Mesendoderm (in vitro differentiated cells): ENCODE data around the gene MT1G.
A peak's percentile ranks its signal among the peaks of the same experiment; 100 is the strongest.

Source experiments
- DNase-seq: peaks from one replicate; pipeline ENCODE4 v3.0.0; 2013
- H2AK5ac ChIP-seq: 2 replicates; pipeline ENCODE4 v1.6.1; 2013; ENCODE audit warnings: low read length, inconsistent platforms
- H2BK120ac ChIP-seq: 2 replicates; pipeline ENCODE4 v1.6.1; 2013; ENCODE audit warnings: low read depth, mild to moderate bottlenecking, low read length, moderate library complexity, mixed read lengths
- H2BK15ac ChIP-seq: replicated peaks from 2 replicates; pipeline ENCODE4 v1.6.1; 2013; ENCODE audit warnings: low read depth, mild to moderate bottlenecking, moderate library complexity
- H2BK5ac ChIP-seq: 2 replicates; pipeline ENCODE4 v1.6.1; 2013; ENCODE audit warnings: low read length, inconsistent platforms
- H3K18ac ChIP-seq: 2 replicates; pipeline ENCODE4 v1.6.1; 2013; ENCODE audit warnings: mild to moderate bottlenecking, low read length, mixed read lengths
- H3K23ac ChIP-seq: one replicate; pipeline ENCODE4 v1.6.1; 2013; ENCODE audit warnings: low read length
- H3K27ac ChIP-seq: 2 replicates; pipeline ENCODE4 v1.5.1; 2013; ENCODE audit warnings: low read depth, mild to moderate bottlenecking, inconsistent platforms, low read length, moderate library complexity
- H3K27me3 ChIP-seq: 2 replicates; pipeline ENCODE4 v1.6.1; 2013; ENCODE audit warnings: low read length, control low read depth, mild to moderate bottlenecking, inconsistent platforms; ENCODE audit not compliant: insufficient read depth, poor library complexity
- H3K36me3 ChIP-seq: 2 replicates; pipeline ENCODE4 v1.6.1; 2013; ENCODE audit warnings: low read length, inconsistent platforms; ENCODE audit not compliant: control insufficient read depth, insufficient read depth
- H3K4ac ChIP-seq: one replicate; pipeline ENCODE4 v1.6.1; 2013; ENCODE audit warnings: low read depth, mild to moderate bottlenecking, low read length, moderate library complexity
- H3K4me1 ChIP-seq: 2 replicates; pipeline ENCODE4 v1.6.1; 2013; ENCODE audit warnings: low read depth, low read length, inconsistent platforms; ENCODE audit not compliant: control insufficient read depth
- H3K4me2 ChIP-seq: 2 replicates; pipeline ENCODE4 v1.6.1; 2013; ENCODE audit warnings: low read length
- H3K4me3 ChIP-seq: 2 replicates; pipeline ENCODE4 v1.5.1; 2013; ENCODE audit warnings: mild to moderate bottlenecking, low read length
- H3K56ac ChIP-seq: one replicate; pipeline ENCODE4 v1.6.1; 2013; ENCODE audit warnings: low read length
- H3K79me1 ChIP-seq: 2 replicates; pipeline ENCODE4 v1.6.1; 2013; ENCODE audit warnings: low read length, inconsistent platforms
- H3K79me2 ChIP-seq: 2 replicates; pipeline ENCODE4 v1.6.1; 2013; ENCODE audit warnings: mild to moderate bottlenecking, low read length; ENCODE audit not compliant: control insufficient read depth, insufficient read depth
- H3K9ac ChIP-seq: 2 replicates; pipeline ENCODE4 v1.6.1; 2013; ENCODE audit warnings: low read length, inconsistent platforms
- H4K5ac ChIP-seq: one replicate; pipeline ENCODE4 v1.6.1; 2013; ENCODE audit warnings: low read length
- H4K8ac ChIP-seq: one replicate; pipeline ENCODE4 v1.6.1; 2013; ENCODE audit warnings: low read depth, mild to moderate bottlenecking, control low read depth, low read length, moderate library complexity
- WGBS: extraction: QIAGEN DNeasy Blood & Tissue Kit; methylation state at CpG from one replicate; pipeline ENCODE4 v1.1.7; 2013; ENCODE audit warnings: low lambda C conversion rate, missing lambda C conversion rate; ENCODE audit not compliant: insufficient coverage; ENCODE audit errors: extremely low coverage; 5-methylcytosine and 5-hydroxymethylcytosine counted together

Gene MT1G

DNA sequence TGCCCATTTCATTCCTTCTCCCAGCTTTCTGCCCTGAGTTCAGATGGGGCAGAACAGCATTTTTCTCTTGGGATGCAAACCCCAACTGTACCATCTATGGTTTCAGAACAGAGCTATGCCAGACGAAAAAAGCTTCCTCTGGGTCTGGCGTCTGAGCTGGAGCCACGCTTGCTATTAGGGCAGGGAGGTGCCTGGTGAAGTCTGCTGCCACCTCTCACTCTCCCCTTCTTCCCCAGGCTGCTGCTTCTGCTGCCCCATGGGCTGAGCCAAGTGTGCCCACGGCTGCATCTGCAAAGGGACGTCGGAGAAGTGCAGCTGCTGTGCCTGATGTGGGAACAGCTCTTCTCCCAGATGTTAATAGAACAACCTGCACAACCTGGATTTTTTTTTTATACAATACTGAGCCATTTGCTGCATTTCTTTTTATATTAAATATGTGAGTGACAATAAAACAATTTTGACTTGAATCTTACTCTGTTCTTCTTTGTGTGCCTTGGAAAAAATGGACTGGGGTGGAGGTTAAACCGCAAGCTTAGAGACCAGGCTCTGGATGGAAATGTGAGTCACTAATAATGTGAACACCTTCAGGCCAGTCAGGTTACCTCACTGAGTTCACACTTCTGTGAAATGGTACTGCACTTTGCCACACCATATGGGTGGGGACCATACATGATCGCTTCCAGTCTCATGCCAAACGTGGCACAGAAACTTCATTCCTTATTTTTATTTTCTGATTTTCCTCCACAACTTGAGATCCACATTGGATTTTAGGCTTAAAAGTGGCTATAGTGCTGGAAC, 31.1 kb downstream of the MT1G start:
- H3K18ac ChIP-seq: no peak overlapping the region
- no peaks in the 10 kb centered on the region for H3K79me1 ChIP-seq
- no peaks in the 10 kb centered on the region for H3K4me1 ChIP-seq
- no peak overlapping the region for H3K9ac ChIP-seq
- no peaks in the 10 kb centered on the region for H3K79me2 ChIP-seq
- H2BK15ac ChIP-seq: no peak overlapping the region
- no peak overlapping the region for H3K23ac ChIP-seq
- no peak overlapping the region for H2AK5ac ChIP-seq
- no peak overlapping the region for H3K4ac ChIP-seq
- peaks cover 90% of the 10 kb centered on the region for H3K27me3 ChIP-seq
- H3K4me2 ChIP-seq: no peak overlapping the region
- no CpG with 5 or more reads among the region's 9 CpGs for WGBS
- no peak overlapping the region for H3K56ac ChIP-seq
- no peak overlapping the region for H4K5ac ChIP-seq
- H3K4me3 ChIP-seq: no peak overlapping the region
- no peak overlapping the region for H4K8ac ChIP-seq
- no peak overlapping the region for H2BK5ac ChIP-seq
- no peak overlapping the region for H3K27ac ChIP-seq
- no peaks in the 10 kb centered on the region for H3K36me3 ChIP-seq
- no peak overlapping the region for H2BK120ac ChIP-seq
- no peak for DNase-seq

DNA sequence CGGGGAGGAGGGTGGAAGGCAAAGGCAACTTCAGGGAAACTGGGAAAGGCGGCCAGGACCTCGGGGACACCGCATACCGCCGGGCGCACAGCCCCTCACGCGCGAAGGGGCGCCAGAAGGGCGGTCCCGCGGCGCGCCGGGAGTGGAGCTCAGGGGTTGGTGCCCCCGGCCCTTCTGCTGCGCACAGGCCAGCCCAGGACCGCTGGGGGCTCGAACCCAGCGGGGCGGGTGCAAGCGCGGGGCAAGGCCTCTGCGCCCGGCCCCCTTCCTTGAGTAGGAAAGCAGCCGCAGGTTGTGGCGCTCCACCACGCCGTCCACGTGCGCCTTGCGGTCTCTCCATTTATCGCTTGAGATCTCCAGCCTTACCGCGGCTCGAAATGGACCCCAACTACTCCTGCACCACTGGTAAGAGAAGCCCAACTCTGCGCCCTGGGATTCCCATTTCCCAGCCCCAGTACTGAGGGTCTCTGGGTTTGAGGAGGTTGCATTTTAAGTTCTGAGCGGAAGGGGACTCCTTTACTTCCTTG, 32.4 kb downstream of the MT1G start:
- H3K79me1 ChIP-seq: no peaks in the 10 kb centered on the region
- no peak overlapping the region for H2BK15ac ChIP-seq
- no peak overlapping the region for H3K27ac ChIP-seq
- H4K8ac ChIP-seq: no peak overlapping the region
- H3K4me1 ChIP-seq: no peaks in the 10 kb centered on the region
- H3K56ac ChIP-seq: peak overlapping the region; percentile 7
- H3K79me2 ChIP-seq: no peaks in the 10 kb centered on the region
- H3K27me3 ChIP-seq: peaks cover 92% of the 10 kb centered on the region
- H3K18ac ChIP-seq: no peak overlapping the region
- H3K4ac ChIP-seq: no peak overlapping the region
- H2BK120ac ChIP-seq: no peak overlapping the region
- no peak overlapping the region for H3K4me2 ChIP-seq
- no peak overlapping the region for H2BK5ac ChIP-seq
- DNase-seq: no peak
- no peak overlapping the region for H3K9ac ChIP-seq
- H3K23ac ChIP-seq: no peak overlapping the region
- H3K4me3 ChIP-seq: no peak overlapping the region
- no peak overlapping the region for H4K5ac ChIP-seq
- no peaks in the 10 kb centered on the region for H3K36me3 ChIP-seq
- no peak overlapping the region for H2AK5ac ChIP-seq
- no CpG with 5 or more reads among the region's 40 CpGs for WGBS

DNA sequence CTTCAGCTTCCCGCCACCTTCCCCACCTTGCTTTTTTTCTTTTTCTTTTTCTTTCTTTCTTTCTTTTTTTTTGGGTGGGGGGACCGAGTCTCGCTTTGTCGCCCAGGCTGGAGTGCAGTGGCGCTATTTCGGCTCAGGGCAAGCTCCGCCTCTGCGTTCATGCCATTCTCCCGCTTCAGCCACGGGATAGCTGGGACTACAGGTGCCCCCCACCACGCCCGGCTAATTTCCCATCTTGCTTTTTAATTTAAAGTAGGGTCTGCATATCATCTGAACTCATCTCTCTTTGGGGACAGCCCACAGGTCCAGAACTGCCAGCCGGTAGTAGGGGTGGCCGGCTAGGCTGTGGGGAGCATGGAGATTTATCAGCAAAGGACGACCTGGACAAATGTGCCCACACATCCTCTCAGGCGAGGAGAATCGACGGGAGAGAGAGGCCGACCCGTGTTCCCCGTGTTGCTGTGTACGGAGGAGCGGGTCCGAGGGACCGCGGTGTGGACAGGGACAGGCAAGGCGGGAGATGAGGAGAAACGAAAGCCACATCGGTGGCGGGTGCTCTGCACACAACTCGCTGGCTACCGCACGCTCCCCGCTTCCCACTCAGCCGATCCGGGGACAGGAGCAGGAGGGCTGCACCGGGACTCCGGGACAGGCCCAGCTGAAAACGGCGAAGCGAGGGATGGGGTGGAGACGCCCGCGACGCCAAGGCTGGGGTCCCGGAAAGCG, 33.0 kb downstream of the MT1G start:
- peak overlapping the region; percentile 7 for H3K56ac ChIP-seq
- no peak overlapping the region for H3K27ac ChIP-seq
- no peaks in the 10 kb centered on the region for H3K36me3 ChIP-seq
- no peak overlapping the region for H2BK120ac ChIP-seq
- no peak overlapping the region for H3K18ac ChIP-seq
- H4K8ac ChIP-seq: no peak overlapping the region
- no peak overlapping the region for H2AK5ac ChIP-seq
- no CpG with 5 or more reads among the region's 47 CpGs for WGBS
- H3K79me1 ChIP-seq: no peaks in the 10 kb centered on the region
- no peak for DNase-seq
- H2BK5ac ChIP-seq: no peak overlapping the region
- H3K4me3 ChIP-seq: no peak overlapping the region
- no peak overlapping the region for H4K5ac ChIP-seq
- H3K79me2 ChIP-seq: no peaks in the 10 kb centered on the region
- H3K4ac ChIP-seq: no peak overlapping the region
- H2BK15ac ChIP-seq: no peak overlapping the region
- H3K27me3 ChIP-seq: peaks cover 92% of the 10 kb centered on the region
- no peak overlapping the region for H3K9ac ChIP-seq
- H3K23ac ChIP-seq: no peak overlapping the region
- H3K4me1 ChIP-seq: no peaks in the 10 kb centered on the region
- H3K4me2 ChIP-seq: no peak overlapping the region

DNA sequence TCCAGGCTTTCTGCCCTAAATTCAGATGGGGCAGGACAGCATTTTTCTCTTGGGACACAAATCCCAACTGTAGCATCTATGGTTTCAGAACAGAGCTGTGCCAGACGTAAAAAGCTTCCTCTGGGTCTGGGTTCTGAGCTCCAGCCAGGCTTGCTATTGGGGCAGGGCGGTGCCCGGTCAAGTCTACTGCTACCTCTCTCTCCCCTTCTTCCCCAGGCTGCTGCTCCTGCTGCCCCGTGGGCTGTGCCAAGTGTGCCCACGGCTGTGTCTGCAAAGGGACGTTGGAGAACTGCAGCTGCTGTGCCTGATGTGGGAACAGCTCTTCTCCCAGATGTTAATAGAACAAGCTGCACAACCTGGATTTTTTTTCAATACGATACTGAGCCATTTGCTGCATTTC, 34.3 kb downstream of the MT1G start:
- H3K79me1 ChIP-seq: no peaks in the 10 kb centered on the region
- H3K4me3 ChIP-seq: no peak overlapping the region
- no peaks in the 10 kb centered on the region for H3K79me2 ChIP-seq
- DNase-seq: no peak
- peaks cover 92% of the 10 kb centered on the region for H3K27me3 ChIP-seq
- no peak overlapping the region for H4K8ac ChIP-seq
- no peaks in the 10 kb centered on the region for H3K36me3 ChIP-seq
- H3K23ac ChIP-seq: no peak overlapping the region
- H2BK5ac ChIP-seq: no peak overlapping the region
- H2BK15ac ChIP-seq: no peak overlapping the region
- no peak overlapping the region for H3K4me2 ChIP-seq
- no peak overlapping the region for H4K5ac ChIP-seq
- no peak overlapping the region for H2BK120ac ChIP-seq
- WGBS: no CpG with 5 or more reads among the region's 7 CpGs
- no peak overlapping the region for H3K4ac ChIP-seq
- H3K4me1 ChIP-seq: no peaks in the 10 kb centered on the region
- H2AK5ac ChIP-seq: no peak overlapping the region
- no peak overlapping the region for H3K27ac ChIP-seq
- no peak overlapping the region for H3K9ac ChIP-seq
- H3K18ac ChIP-seq: no peak overlapping the region
- no peak overlapping the region for H3K56ac ChIP-seq

DNA sequence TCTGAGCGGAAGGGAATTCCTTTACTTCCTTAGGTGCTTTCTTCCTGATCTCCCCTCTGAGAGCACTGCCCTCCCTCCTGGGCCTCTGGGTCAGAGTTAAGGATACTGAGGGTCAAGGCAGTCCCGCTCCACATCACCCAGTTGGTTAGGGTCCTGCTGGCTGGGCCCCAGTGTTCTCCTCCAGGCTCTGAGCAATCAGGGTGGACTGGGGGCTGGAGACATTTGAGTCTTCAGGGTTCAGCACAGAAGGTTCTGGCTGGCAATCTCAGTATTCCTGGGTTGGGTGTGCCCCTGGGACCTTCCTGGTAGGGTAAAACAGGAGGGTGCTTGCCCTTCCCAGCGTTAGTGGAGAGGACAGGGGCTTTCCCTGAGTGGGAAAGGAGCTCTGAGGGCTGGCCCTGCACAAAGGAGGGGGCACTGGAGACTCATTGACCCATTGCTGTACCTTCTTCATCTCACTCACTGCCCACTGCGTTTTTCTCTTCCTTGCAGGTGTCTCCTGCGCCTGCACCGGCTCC, 35.0 kb downstream of the MT1G start:
- Histone ChIP-seq H2BK120ac (no peak overlapping the region), H3K56ac (no peak overlapping the region), H3K4me2 (no peak overlapping the region), H3K9ac (no peak overlapping the region), H3K27me3 (peaks cover 89% of the 10 kb centered on the region), H2AK5ac (no peak overlapping the region), H3K79me2 (no peaks in the 10 kb centered on the region), H3K23ac (no peak overlapping the region), H3K18ac (no peak overlapping the region), H3K27ac (no peak overlapping the region), H3K4ac (no peak overlapping the region), H4K8ac (no peak overlapping the region), H3K79me1 (no peaks in the 10 kb centered on the region), H2BK15ac (no peak overlapping the region), H2BK5ac (no peak overlapping the region), H3K4me1 (no peaks in the 10 kb centered on the region), H3K36me3 (no peaks in the 10 kb centered on the region), H4K5ac (no peak overlapping the region), H3K4me3 (no peak overlapping the region)
- no peak for DNase-seq
- no CpG with 5 or more reads among the region's 6 CpGs for WGBS
